Stimulated activated CD4-positive, alpha-beta T cell treated with anti-CD3 and anti-CD28 coated beads, Interleukin-12 subunit alpha, Interleukin-12 subunit beta, amount 100 ng/mL, for 4 hours (primary cell): Measurements from ENCODE around the gene ZNF862.

Experiments
- DNase-seq: peaks from one replicate; pipeline ENCODE4 v3.0.0-alpha.2; 2020

The ZNF862 gene

GRCh38 chr7:149838224-149838991 is at the start of gene ZNF862:
TSS of gene ZNF862 (plus strand) at chr7:149838375. CDS start at chr7:149838612, 237 bp downstream.
- DNase-seq: peak; percentile 95

- no peak for DNase-seq
These were observed 49.1 kb upstream of the ZNF862 start for GRCh38 chr7:149789101-149789500.

GRCh38 chr7:149790146-149790548 is 48.0 kb upstream of the ZNF862 start:
- peak; percentile 24 for DNase-seq

- DNase-seq: no peak
These were observed 47.3 kb upstream of the ZNF862 start for GRCh38 chr7:149790754-149791360.

- no peak for DNase-seq
These were observed 46.6 kb upstream of the ZNF862 start for GRCh38 chr7:149791411-149792219.

- DNase-seq: no peak
These were observed 46.0 kb upstream of the ZNF862 start for GRCh38 chr7:149792220-149792595.

GRCh38 chr7:149793261-149793660 is 44.9 kb upstream of the ZNF862 start:
- DNase-seq: no peak

GRCh38 chr7:149794661-149795060 is 43.5 kb upstream of the ZNF862 start:
- no peak for DNase-seq

GRCh38 chr7:149795126-149795525 is 43.0 kb upstream of the ZNF862 start:
- DNase-seq: no peak

- no peak for DNase-seq
These were observed 41.8 kb upstream of the ZNF862 start for GRCh38 chr7:149796287-149796860.

GRCh38 chr7:149797771-149798170 is 40.4 kb upstream of the ZNF862 start:
- no peak for DNase-seq

- peak; percentile 55 for DNase-seq
These were observed 38.6 kb upstream of the ZNF862 start for GRCh38 chr7:149799397-149800168.

- DNase-seq: no peak
These were observed 38.0 kb upstream of the ZNF862 start for GRCh38 chr7:149800169-149800555.

- DNase-seq: no peak
These were observed 37.1 kb upstream of the ZNF862 start for GRCh38 chr7:149801002-149801566.

GRCh38 chr7:149801816-149802215 is 36.4 kb upstream of the ZNF862 start:
- DNase-seq: no peak

- DNase-seq: no peak
These were observed 35.2 kb upstream of the ZNF862 start for GRCh38 chr7:149802966-149803365.

GRCh38 chr7:149803551-149804074 is 34.6 kb upstream of the ZNF862 start:
- no peak for DNase-seq

GRCh38 chr7:149804106-149804505 is 34.1 kb upstream of the ZNF862 start:
- DNase-seq: no peak

GRCh38 chr7:149806726-149807125 is 31.4 kb upstream of the ZNF862 start:
- DNase-seq: no peak

- DNase-seq: no peak
These were observed 29.9 kb upstream of the ZNF862 start for GRCh38 chr7:149808311-149808710.

GRCh38 chr7:149809215-149809614 is 29.0 kb upstream of the ZNF862 start:
- DNase-seq: no peak

- no peak for DNase-seq
These were observed 27.0 kb upstream of the ZNF862 start for GRCh38 chr7:149811221-149811620.
